NB4 (cell line): Measurements from ENCODE around the gene ATP10B.
A peak's percentile ranks its signal among the peaks of the same experiment; 100 is the strongest.

Source experiments
- DNase-seq: peaks from one replicate; pipeline ENCODE4 v3.0.0; 2010; ENCODE audit warnings: low read depth
- H3K4me3 ChIP-seq: one replicate; pipeline ENCODE4 v1.5.1; 2011; ENCODE audit warnings: mild to moderate bottlenecking, low read depth, low read length, moderate library complexity
- CTCF ChIP-seq: IDR thresholded peaks from one replicate; pipeline ENCODE4 v1.5.1; 2012; ENCODE audit warnings: low read depth, low read length
- MAX ChIP-seq: IDR thresholded peaks from 2 replicates; pipeline ENCODE4 v1.6.1; 2011; ENCODE audit warnings: low read depth, low read length
- MYC ChIP-seq: IDR thresholded peaks from 2 replicates; pipeline ENCODE4 v1.6.1; 2011; ENCODE audit warnings: low read depth, low read length
- POLR2A ChIP-seq: IDR thresholded peaks from 2 replicates; pipeline ENCODE4 v1.6.1; 2011; ENCODE audit warnings: mild to moderate bottlenecking; ENCODE audit not compliant: insufficient read length; ENCODE audit errors: extremely low read depth

Gene ATP10B

GRCh38 chr5:160637357-160638090 is 214.5 kb downstream of the ATP10B start:
- H3K4me3 ChIP-seq = no peak overlapping the region
- no peak for DNase-seq
- TF ChIP-seq MAX (no peak), MYC (no peak), CTCF (no peak), POLR2A (no peak)

- no peak overlapping the region for H3K4me3 ChIP-seq
- TF ChIP-seq CTCF = no peak
- no peak for TF ChIP-seq MAX
- TF ChIP-seq MYC = no peak
- no peak for TF ChIP-seq POLR2A
Observed at GRCh38 chr5:160635663-160636062, 216.3 kb downstream of the ATP10B start.

GRCh38 chr5:160635046-160635445 is 217.0 kb downstream of the ATP10B start:
- H3K4me3 ChIP-seq = no peak overlapping the region
- DNase-seq = peak; percentile 9
- TF ChIP-seq MAX (no peak), CTCF (no peak), POLR2A (no peak), MYC (no peak)

More at GRCh38 chr5:160635663-160636062, 216.3 kb downstream of the ATP10B start:
- DNase-seq = no peak

- no peak for DNase-seq
- TF ChIP-seq POLR2A = no peak
- no peak for TF ChIP-seq CTCF
- TF ChIP-seq MYC = no peak
- no peak for TF ChIP-seq MAX
- H3K4me3 ChIP-seq = no peak overlapping the region
Observed at GRCh38 chr5:160629003-160629402, 223.0 kb downstream of the ATP10B start.

- TF ChIP-seq MAX = no peak
- no peak for DNase-seq
- H3K4me3 ChIP-seq = no peak overlapping the region
Observed at GRCh38 chr5:160628619-160628968, 223.4 kb downstream of the ATP10B start.

- no peak for TF ChIP-seq POLR2A
- no peak for TF ChIP-seq CTCF
- no peak for TF ChIP-seq MAX
- TF ChIP-seq MYC = no peak
- H3K4me3 ChIP-seq = no peak overlapping the region
- DNase-seq = no peak
Observed at GRCh38 chr5:160627921-160628618, 223.9 kb downstream of the ATP10B start.
